HG02840 (cell line): ENCODE results near the gene NHSL2.

Experiments
- ATAC-seq: cut with Tn5 transposase; IDR thresholded peaks from one replicate; pipeline ENCODE4 v1.9.1; 2021; ENCODE audit warnings: mild to moderate bottlenecking, moderate library complexity, moderate number of reproducible peaks; ENCODE audit not compliant: unreplicated experiment, low FRiP score

NHSL2 gene

DNA sequence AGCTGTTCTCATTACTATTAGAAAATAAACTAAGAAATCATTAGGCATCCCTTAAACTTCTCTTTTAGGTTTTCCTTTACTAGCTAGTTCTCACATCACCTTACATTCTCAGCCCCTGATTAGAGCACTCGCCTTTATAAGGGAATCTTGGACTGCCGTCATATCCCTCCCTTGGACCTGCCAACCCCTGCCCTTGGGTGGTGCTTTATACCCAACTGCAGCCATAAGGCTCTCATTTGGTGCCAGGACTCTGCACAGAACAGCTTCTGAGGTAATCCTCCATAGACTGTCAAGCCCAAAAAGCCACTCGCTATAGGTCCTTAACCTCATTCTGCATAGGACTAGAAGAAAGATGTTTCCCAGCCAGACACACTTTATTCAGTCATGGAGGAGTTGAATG, 67.5 kb downstream of the NHSL2 start:
- no peak for ATAC-seq

DNA sequence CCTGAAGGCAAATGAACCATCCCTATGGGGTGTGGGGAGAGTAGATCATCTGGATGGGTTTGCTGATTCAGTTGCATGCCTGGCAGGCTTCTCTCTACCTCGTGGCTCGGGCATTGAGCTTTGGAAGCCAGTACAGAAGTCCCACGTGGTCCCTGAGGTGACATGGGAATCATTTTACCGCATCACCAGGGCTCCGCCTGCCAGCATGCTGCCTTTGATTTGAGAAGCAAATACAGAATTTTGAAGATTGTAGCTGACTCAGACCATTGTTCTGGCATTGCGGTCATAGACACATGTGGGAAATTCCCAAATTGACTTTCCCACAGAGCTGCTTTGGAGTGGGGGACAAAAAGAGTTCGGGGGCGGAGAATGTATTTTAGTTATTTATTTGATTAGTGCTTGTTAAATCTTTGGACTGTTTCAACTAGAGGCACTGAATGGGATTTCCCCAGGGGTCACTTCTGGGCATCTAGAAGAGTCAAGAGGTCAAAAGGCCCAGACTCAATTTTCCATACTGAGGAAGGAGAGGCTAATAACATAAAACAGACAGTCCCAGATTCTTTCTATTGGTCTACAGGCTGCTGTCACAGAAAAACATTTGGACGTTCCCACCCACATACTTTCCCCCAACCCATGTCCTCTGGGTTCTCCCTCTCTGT, 79.3 kb downstream of the NHSL2 start:
- no peak for ATAC-seq

DNA sequence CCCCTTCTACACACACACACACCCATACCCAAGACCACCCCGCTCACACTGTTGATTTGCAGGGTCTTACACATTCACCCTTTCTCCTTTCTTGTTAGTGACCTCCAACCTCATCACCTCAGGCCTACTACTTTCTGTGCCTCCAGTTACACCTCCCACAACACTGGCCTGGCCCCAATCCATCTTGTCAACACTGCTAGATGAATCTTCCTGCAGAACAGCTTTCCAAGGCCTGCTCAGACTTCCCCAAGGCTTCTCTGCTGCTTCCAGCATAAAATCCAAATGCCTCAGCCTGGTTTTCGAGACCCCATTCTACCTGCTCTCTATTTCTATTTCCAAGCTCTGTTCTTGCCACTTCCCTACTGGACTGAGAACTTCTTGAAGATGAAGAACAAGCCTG, 79.9 kb downstream of the NHSL2 start:
- ATAC-seq: no peak

DNA sequence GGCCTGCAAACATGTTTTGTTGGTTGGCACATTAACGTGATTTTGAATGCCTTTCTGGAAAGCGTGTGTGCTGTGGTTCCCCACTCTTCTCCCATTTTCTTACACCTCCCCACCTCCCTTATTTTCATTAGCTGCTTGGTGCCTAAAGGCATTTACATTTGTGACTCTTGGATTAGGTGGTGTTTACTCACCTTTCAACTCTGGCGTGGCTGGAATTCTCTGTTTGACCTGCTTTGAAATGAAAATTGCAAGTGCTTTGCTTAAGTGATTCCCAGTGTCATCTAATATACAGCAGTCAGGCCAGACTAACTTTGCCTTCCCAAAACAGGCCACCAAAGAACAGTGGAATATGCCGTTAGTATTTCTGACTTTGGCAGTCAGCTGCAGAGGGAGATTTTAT, 80.5 kb downstream of the NHSL2 start:
- no peak for ATAC-seq

DNA sequence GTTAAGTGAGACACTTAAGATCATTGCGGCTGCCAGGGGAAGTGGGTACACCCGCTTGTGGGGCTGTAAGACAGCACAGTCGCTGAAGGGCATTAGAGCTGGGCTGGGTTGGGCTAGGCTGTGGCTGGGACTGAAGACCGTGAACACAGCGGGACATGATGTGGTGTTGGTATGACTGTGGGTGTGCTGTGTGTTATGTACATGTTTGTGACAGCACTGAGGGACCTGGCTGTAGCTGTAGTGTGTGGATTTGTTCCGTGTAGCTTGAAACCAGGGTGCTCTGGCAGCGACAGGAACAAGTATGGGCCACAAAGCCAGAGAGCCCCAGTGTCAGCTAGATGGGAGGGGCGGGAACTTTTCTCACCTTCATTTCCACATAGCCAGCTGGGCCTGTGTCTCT, 82.1 kb downstream of the NHSL2 start:
- no peak for ATAC-seq

DNA sequence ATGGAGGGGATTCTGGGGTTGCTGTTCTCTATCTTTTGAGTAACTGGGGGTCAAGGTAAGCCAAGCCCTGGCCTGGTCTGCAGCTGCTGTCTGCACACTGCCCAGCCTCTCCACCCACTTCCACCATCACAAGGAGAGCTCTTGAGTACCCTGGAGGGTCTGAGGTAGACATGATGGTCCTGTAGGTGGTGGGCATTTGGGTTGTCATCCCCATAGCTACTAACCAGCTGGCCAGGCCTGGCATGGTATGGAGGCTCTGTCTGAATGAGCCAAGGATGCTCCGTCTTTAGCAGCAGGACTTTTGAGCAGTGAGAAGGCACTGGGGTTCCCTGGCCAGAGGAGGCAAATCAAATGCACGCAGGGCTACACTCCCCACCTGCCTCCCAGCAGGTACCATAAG, 82.7 kb downstream of the NHSL2 start:
- ATAC-seq: no peak

DNA sequence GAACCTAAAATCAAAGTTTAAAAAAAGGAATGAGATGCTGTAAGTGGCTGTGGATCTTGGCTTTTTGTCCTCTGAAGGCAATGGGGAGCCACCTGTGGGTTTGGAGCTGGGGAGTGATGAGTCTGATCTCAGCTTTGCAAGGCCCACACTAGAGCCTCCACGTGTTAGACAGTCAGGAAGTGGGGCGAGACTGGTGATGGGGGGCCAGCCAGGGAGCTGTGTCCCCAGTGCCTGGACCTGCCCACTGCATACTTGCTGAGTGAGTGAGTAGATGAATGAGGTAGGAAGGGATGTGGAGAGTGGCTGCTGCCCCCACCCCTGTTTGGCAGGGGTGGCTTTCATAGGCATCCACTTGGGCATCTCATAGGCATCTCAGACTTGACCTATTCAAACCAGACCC, 84.0 kb downstream of the NHSL2 start:
- no peak for ATAC-seq

DNA sequence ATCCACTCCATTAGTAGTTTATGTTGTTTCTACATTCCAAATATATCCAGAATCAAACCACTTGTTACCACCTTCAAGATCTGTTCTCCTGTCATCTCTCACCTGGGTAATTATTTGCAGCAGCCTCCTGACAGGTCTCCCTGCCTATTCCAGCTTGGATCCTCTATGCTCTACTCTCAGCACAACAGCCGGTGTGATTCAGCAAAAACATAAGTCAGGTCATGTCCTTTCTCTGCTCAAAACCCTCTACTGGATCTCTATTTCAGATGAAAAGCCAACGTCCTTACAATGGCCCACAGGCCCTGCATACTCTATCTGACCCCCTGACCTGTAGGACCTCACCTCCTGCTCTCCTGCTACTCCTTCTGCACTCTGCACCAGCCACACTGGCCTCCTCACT, 84.5 kb downstream of the NHSL2 start:
- no peak for ATAC-seq

DNA sequence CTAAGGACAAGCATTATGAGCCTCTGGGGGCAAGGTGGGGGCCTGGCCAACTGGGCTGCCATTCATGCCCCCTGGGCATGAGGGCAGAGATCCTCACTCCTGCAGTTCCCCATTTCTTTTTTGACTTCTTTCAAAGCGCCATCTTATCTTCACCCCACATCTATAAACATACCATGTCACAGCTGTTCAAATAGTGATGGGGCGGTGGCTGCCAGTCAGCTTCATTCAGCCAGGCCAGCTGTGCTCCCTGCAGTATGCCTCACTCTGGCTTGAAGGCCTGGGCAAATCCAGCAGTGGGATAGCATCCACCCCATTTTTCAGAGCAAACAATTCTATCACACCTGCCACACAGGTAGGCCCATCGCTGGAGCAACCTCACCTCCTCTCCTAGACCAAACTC, 85.5 kb downstream of the NHSL2 start:
- no peak for ATAC-seq

DNA sequence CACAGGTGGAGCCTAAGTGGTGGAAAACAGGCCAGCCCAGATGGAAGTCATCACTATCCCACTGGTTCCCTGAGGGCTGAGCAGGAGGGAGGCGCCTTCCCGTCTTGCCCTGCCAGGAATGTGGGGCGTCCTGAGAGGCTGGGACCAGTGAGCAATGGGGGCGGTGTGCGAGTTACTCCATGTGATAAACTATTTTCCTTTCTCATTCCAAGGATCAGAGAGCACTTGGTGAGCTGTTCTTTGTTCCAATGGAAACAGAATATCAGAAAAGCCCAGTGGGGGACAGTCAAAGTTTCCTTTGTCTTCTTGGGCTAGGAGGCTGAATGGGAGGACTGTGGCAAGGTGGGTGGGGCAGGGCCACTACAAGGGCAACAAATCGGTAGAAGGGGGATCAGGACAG, 86.2 kb downstream of the NHSL2 start:
- no peak for ATAC-seq

DNA sequence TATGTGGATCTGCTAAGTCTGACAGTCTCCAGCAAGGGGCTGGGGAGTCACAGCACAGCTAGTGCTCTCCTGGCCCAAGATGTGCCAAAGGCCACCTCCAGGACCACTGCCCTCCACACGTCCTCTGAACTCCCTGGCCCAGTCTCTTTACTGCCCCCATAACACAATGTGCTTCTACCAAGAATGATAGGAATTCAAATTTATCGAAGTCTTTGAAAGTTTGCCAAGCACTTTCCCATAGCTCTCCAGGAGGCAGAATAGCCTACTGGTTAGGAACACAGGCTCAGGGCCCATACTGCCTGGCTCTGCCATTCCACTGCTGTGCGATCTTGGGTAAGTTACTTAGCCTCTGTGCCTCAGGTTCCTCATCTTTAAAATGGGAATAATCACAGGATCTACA, 86.7 kb downstream of the NHSL2 start:
- ATAC-seq: no peak

DNA sequence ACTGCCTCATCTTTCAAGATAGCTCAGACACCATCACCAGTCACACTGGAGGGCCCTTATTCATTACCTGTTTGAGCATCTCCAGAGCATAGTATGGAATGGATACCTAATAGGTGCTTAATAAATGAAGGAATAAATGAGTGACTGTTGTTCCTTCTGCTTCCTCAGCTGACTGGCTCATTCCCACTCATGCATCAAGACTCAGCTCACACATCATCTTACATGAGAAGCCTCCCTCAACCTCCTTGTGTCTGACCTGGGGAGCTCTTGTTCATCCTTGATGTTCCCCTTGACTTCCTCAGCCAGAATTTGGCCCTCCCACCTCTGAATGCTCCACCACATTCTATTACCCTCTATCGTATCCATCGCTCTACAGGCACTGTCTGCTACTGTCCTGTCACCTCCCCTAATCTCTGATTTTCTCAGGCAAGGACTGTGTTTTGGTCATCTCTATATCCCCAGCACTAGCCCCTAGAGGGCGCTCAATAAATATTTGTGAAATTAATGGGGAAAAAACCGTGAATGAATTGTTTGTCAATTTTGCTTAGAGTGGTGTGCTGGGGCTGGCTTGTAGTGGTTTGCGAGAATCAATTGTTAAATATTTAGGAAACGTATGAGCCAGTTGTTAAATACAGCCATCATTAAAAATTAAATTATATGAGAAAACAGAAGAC, 88.3 kb downstream of the NHSL2 start:
- ATAC-seq: no peak

DNA sequence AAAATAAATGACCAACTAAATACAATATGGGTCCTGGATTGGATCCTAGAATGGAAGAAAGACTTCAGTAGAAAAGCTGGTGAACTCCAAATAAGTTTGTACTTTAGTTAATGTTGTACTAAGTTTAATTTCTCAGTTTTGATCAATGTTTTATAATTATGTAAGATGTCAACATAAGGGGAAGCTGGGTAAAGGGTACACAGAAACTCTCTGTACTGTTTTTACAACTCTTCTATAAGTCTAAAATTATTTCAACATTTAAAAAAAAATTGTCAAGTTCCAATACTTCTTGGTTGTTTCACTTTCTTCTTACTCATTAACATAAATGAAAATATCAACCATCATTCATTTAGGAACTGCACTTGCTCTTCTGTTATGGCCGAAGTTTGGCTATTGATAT, 88.9 kb downstream of the NHSL2 start:
- no peak for ATAC-seq

DNA sequence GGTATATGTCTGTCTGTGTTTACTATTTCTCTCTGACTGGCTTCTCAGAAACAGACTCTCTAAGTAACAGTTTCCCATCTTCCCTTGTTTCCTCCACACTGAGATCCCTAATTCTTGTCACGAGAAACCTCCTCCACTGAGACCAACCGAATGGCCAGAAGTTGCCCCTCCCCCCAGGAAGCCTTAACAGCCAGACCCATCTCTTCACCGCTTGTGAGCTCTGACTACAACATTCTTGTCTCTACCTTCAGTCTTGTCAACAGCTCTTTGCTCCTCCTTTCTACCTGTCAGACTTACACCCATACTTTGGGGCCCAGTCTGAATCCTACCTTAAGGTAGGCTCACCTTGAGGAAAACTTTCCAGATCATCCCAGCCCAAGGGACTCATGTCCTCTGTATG, 90.8 kb downstream of the NHSL2 start:
- no peak for ATAC-seq

DNA sequence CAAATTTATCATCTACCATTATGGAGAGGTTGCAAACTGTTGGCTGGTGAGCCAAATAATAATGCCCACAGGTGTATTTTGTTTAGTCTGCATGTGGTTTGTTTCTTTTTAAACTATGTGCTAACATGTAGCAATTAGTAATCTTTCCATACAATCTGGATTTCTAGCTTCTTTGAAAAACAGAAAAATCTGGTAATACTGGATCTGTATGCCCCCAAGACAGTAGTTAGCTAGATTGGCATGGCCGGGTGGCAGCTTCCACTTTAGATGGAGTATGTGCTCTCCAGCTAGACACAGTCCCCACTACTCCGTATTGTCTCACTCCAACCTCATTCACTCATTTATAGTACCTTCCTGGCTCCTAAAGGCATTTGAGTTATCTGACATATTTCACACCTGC, 91.3 kb downstream of the NHSL2 start:
- no peak for ATAC-seq

DNA sequence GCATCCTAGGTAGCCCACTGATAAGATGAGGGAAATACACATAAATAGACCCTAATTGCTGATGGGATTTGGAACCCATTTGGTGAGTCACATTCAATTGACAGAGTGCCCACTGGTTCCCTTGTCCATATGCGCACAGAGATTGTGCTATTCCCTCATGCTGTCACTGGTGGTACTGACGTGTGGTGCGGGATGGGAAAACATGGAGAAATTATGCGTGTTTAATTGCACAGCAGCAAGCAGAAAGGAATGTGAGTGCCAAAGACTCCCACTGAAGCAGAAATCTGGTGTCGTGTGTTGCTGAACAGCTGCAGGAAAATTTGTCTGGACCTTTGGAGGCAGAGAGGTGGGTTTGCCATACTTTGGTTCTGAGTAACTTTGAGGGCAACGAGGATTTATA, 92.2 kb downstream of the NHSL2 start:
- ATAC-seq: no peak

DNA sequence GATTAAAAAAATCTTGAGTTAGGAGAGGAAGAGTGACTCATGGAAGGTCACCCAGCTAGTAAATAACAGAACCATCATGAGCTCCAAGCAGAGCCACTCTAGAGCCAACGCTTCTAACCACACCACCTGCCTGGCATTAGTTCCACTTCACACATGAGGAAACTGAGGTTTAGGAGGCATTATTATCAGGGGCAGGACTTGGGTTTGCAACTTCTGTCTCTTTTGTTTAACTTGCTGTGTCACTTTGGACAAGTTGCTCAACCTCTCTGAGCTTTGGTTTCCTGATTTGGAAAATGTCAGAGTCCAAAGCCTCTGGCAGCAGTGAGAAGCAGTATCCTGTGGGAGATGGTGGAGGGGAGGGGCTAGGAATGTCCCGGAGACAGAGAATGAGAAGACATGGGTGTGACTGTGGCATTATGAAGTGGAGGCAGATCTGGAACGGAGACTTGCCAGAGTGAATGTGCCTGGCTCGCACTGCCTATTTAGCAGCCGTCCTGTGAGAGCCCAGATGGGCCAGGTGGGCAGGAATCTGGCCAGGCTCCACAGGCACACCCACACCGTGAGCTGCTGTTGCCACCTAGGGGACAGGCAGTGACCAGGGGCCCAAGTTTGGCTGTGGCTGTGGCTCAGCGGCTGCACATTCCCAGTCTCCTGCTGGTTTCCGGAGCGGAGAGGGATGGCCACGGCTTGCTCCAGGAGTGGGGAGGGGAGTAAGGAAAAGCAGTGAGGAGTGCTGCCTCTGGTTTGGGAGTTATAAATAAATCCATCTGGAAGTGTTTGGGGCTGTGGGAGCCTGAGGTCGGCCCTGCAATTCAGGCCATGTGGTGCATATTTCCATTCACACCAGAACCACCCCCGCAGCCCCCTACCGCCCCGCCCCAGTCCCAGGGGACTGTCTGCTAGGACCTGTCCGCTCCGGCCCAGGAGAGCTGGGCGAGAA, 93.4 kb downstream of the NHSL2 start:
- no peak for ATAC-seq

DNA sequence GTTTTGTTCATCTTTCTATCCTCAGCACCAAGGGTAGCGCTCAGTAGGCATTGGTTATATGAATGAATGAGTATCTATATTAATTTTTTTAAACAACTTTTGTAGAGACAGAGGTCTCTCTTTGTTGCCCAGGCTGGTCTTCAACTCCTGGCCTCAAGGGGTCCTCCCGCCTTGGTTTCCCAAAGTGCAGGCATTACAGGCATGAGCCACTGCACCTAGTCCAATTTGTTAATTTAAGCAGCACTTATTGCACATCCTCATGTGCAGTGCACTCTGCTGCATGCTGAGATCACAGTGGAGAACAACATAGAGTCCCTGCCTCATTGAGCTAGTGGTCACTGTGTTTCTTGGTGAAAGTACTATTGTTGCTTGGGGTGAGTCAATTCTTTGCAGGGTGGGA, 94.4 kb downstream of the NHSL2 start:
- no peak for ATAC-seq

DNA sequence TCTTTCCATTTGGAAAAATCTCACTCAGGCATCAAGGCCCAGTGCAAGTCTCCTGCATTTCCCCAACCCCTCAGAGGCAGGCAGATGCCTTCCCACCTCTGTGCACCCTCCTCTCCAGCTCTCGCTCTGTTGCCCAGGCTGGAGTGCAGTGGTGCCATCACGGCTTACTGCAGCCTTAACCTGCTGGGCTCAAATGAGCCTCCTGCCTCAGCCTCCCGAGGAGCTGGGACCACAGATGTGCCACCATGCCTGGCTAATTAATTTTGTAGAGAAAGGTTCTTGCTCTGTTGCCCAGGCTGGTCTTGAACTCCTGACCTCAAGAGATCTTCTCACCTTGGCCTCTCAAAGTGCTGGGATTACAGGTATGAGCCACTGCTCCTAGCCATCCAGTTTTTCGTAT, 95.8 kb downstream of the NHSL2 start:
- ATAC-seq: no peak

DNA sequence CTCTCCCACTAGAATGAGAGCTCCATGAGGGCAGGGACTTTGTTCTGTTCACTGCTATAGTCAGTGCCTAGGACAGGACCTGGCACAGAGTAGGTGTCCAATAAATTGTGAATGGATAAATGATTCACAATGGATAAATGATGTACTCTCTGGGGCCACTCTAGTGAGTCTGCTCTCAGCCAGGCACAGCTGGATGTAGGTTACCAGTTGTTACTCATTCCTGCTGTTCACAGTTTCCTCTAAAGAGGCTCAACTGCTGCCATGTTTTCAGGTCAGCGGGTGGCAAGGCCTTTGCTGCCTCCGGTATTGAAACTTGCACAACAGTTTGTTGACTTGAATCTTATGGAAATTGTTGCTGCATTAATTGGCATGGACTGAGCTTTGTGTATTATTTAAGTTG, 99.1 kb downstream of the NHSL2 start:
- no peak for ATAC-seq

DNA sequence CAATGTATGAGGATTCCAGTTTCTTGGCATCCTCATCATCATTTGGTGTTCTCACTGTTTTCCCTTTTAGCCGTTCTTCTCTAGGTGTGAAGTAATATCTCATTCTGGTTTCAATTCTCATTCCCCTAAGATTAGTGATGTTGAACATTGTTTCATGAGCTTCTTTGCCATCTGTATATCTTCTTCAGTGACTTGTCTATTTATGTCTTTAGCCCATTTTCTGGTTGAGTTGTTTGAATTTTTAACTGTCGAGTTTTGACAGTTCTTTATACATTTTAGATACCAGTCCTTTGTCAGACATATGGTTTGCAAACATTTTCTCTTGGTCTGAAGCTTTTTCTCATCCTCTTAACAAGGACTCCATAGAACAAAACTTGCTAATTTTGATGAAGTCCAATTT, 101.1 kb downstream of the NHSL2 start:
- no peak for ATAC-seq

DNA sequence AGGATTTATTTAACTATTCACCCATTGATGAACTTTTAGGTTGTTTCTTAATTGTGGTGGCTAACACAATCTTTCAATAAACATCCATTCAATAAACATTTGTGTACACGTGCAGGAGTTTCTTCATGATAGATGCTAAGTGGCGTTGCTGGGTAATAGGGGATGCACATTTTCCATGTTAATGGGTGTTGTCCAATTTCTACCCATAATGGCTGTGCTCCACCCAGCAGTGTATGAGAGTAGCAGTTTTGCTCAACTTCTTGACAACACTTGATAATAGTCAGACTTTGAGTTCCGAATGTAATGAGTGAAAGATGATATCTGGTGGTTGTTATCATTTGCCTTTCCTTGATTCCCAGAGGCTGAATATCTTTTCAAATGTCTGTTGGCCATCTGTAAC, 104.7 kb downstream of the NHSL2 start:
- no peak for ATAC-seq
